GM21576 (cell line): ENCODE data around the gene SLC38A7.
"Not testable (repeated sequence)": the region's sequence is repeated elsewhere in the genome, so short reads cannot be mapped to it uniquely, and the experiment has no call there.

Source experiments
- ATAC-seq: cut with Tn5 transposase; IDR thresholded peaks from one replicate; pipeline ENCODE4 v1.9.1; 2021; ENCODE audit warnings: mild to moderate bottlenecking, moderate library complexity; ENCODE audit not compliant: unreplicated experiment

The SLC38A7 gene

DNA sequence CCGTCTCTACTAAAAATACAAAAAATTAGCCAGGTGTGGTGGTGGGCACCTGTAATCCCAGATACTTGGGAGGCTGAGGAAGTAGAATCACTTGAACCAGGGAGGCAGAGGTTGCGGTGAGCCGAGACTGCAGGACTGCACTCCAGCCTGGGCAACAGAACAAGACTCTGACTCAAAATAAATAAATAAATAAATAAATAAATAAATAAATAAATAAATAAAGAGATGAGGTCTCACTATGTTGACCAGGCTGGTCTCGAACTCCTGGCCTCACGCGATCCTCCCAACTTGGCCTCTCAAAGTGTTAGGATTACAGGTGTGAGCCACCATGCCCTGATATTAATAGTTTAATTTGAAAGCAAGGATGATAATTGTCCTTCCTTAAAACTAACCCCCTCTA is 47.5 kb downstream of the SLC38A7 start:
- ATAC-seq = not testable (repeated sequence)

DNA sequence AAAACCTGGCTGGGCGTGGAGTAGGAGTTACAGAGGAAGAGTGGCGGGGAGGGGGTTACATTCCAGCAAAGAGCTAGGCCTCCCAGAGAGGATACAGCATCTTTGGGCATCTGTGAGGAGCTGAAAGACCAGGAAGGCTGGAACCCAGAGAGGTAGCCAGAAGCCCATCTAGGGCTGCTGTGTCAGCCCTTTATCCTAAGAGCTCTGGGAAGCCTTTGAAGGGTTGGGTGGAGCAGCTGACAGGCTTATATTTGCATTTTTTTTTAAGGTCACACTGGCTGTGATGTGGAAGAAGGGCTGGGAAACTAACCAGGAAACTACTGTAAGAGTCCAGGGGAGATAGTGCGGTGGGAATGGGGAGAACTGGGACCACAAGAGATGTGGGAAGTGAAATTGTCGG is 48.1 kb downstream of the SLC38A7 start:
- no peak for ATAC-seq

GRCh38 chr16:58635502-58635901 is 49.1 kb downstream of the SLC38A7 start:
- ATAC-seq = no peak

DNA sequence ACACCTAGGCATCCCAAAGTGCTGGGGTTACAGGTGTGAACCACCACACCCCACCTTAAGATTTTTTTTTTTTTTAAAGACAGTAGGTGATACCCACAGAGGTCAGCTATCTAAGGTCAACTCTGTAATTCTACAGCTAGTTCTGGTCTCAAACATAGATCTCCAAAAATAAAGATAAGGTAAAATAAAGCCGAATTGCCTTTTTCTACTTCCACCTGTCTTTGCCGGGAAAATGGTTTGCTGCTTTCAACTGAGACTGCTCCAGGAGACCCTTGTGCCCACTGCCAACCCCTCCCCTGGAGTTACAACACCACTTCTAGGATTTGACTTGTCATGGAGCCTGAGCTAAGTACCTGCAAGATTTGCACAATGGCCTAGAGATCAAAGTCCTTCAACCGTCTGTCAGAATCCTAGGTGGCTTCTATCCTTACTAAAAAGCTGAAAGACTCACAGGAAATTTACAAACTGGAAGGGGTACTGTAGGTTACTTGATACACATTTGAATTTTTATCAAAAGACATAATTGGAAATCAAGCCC is 50.2 kb downstream of the SLC38A7 start:
- no peak for ATAC-seq

DNA sequence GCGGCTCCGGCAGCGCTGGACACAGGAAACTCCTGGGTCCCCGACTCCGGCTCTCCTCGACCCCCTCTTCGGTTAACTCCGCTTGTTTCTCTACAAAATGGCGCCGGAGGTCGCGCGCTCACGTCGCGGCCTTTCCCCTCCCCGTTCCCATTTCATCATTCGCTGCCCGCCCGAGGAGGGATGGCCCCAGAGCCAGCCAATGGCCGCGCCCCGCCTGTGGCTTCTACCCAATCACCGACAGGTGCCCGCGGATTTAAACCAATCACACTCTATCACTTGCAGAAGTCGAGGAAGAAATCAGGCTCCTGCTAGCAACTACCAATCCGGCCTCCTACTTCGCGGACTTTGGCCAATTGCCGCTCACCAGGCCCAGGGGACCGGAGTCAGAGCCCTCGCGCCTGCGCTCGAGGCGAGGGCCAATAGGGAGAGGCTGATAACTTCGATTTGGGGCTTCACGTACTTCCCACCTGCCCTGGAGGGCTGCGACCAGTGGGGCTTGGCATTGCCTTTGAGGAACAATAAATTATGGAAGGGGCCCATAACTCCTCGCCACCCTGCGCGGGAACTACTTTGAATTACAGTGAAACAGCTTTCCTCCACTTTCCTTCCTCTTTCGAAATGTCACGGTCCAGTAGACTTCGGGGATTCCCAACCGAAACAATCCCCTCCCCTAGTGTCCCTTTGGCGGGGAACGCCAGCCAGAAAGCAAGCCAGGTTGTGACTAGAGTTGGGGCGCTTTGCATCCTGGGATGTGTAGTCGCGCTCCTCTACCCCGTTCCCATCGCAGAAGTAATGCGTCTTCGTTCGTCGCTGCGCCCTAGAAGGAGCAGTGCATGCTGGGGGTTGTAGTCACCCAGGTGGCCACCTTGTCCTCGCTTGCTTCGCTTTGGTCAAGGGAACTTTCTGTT is 54.6 kb downstream of the SLC38A7 start, which contains the start of gene CNOT1:
TSS of gene CNOT1 (minus strand) at position 94 of the 908 bp plus-strand sequence. CDS start 30,489 bp downstream, outside the sequence.
- peak; percentile 82 for ATAC-seq

GRCh38 chr16:58628845-58629732 is 55.5 kb downstream of the SLC38A7 start:
- ATAC-seq = no peak

DNA sequence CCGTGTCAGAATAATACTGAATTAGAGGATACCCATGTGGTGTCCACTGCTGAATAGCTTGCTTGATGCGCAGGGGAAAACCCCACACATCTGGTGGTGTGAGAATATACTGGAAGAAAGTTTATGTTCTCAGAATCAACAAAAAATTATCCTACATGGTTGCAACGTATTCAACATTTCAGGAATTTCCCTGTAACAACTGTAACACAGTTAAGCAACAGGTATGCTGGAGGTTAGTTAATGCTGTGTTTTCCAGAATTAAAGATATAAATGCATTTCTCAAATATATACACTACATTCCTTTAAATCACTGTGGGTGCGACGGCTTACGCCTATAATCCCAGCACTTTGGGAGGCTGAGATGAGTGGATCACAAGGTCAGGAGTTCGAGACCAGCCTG is 60.4 kb downstream of the SLC38A7 start:
- ATAC-seq = no peak

DNA sequence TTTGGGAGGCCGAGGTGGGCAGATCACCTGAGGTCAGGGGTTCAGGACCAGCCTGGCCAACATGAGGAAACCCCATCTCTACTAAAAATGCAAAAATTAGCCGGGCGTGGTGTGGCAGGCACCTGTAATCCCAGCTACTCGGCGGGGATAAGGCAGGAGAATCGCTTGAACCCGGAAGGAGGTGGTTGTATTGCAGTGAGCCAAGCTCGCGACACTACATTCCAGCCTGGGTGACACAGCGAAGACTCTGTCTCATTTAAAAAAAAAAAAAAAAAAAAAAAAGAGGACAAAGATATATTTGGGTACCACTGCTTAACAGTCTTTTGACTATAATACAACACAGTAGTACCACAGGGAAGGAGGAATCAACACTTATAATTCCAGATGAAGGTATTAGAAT is 64.2 kb downstream of the SLC38A7 start:
- no peak for ATAC-seq

DNA sequence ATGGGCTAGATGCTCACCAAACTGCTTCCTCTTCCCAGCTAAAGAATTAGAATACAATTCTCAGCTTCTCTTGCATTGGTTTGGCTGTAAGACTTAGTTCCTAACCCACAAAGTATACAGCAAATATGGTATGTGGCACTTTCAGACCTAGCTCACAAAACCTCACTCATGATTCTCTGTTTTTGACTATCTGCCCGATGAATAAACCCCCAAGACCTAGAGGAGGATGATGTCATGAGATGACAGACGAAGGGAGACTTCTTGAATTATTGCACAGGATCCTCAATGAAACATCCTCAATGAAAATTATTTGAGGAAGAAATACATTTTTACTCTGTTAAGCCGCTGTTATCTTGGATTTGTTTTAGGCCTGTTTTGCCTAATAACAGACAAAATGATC is 69.3 kb downstream of the SLC38A7 start:
- ATAC-seq = no peak
